ENCODE data around the gene CNTN4.

The CNTN4 gene

GRCh38 chr3:3005146-3005744 lies 906.6 kb downstream of the CNTN4 start:
- no peak for DNase-seq (ENCODE audit: low spot score)

GRCh38 chr3:3013317-3014052 lies 914.8 kb downstream of the CNTN4 start:
- no peak overlapping the region for H3K27ac ChIP-seq
- TF ChIP-seq CTCF (IDR thresholded peaks at IDR 0.05) = no peak
- no peak for DNase-seq (ENCODE audit: low spot score)
- no peak overlapping the region for H3K4me3 ChIP-seq

More at GRCh38 chr3:3005146-3005744, 906.6 kb downstream of the CNTN4 start:
- Histone ChIP-seq H3K27ac (no peak overlapping the region), H3K4me3 (no peak overlapping the region)
- TF ChIP-seq CTCF (IDR thresholded peaks at IDR 0.05) = no peak

GRCh38 chr3:3015185-3016089 lies 916.8 kb downstream of the CNTN4 start:
- TF ChIP-seq CTCF (IDR thresholded peaks at IDR 0.05) = no peak
- DNase-seq (ENCODE audit: low spot score) = no peak
- Histone ChIP-seq H3K4me3 (no peak overlapping the region), H3K27ac (no peak overlapping the region)

- no peak overlapping the region for H3K4me3 ChIP-seq
- TF ChIP-seq CTCF (IDR thresholded peaks at IDR 0.05) = no peak
Observed at GRCh38 chr3:3016226-3016625, 917.6 kb downstream of the CNTN4 start.

GRCh38 chr3:3020209-3020608 lies 921.5 kb downstream of the CNTN4 start:
- no peak overlapping the region for H3K27ac ChIP-seq
- H3K4me3 ChIP-seq = no peak overlapping the region
- no peak for TF ChIP-seq CTCF (IDR thresholded peaks at IDR 0.05)
- no peak for DNase-seq (ENCODE audit: low spot score)

More at GRCh38 chr3:3016226-3016625, 917.6 kb downstream of the CNTN4 start:
- no peak overlapping the region for H3K27ac ChIP-seq
- no peak for DNase-seq (ENCODE audit: low spot score)

GRCh38 chr3:3023111-3023745 lies 924.6 kb downstream of the CNTN4 start:
- H3K27ac ChIP-seq = no peak overlapping the region
- no peak for DNase-seq (ENCODE audit: low spot score)
- no peak for TF ChIP-seq CTCF (IDR thresholded peaks at IDR 0.05)

More at GRCh38 chr3:3023111-3023745, 924.6 kb downstream of the CNTN4 start:
- H3K4me3 ChIP-seq = no peak overlapping the region

All from coronary artery (tissue), 2 donors.